Keratinocyte (primary cell): Measurements from ENCODE around the gene C20orf204. TPM values are rescaled to one million over a fixed set of nuclear protein-coding genes. Genes with fewer than 3 reads are reported as not detected.

Experiments used
- DNase-seq: peaks from one replicate; pipeline ENCODE4 v3.0.0-alpha.2; 2011; ENCODE audit warnings: low read depth, missing footprints, low spot score
- FAIRE-seq: peaks from 2 replicates; lab custom pipeline; 2011; peaks lifted over from hg19 to GRCh38; lab: Jason Lieb, UNC
- H2AFZ ChIP-seq: 2 replicates; pipeline ENCODE4 v1.6.0; 2012; ENCODE audit warnings: low read length, control low read depth, inconsistent platforms; ENCODE audit not compliant: control insufficient read depth
- H3K27ac ChIP-seq: 2 replicates; pipeline ENCODE4 v1.5.1; 2011; ENCODE audit warnings: low read length; ENCODE audit not compliant: control insufficient read depth, insufficient read depth
- H3K27me3 ChIP-seq: 3 replicates; pipeline ENCODE4 v1.6.0; 2011; ENCODE audit warnings: low read length; ENCODE audit not compliant: control insufficient read depth, insufficient read depth; ENCODE audit errors: extremely low read depth
- H3K36me3 ChIP-seq, 2 experiments: 2 replicates in 1 of 2; 3 replicates in 1 of 2; pipeline ENCODE4 v1.5.1; 2011; ENCODE audit warnings: low read length in 2 of 2, mild to moderate bottlenecking in 1 of 2; ENCODE audit not compliant: control insufficient read depth in 2 of 2, insufficient read depth in 2 of 2; ENCODE audit errors: extremely low read depth in 1 of 2
- H3K4me1 ChIP-seq: 3 replicates; pipeline ENCODE4 v1.5.1; 2011; ENCODE audit warnings: low read length; ENCODE audit not compliant: control insufficient read depth, insufficient read depth; ENCODE audit errors: extremely low read depth
- H3K4me2 ChIP-seq: 3 replicates; pipeline ENCODE4 v1.6.0; 2011; ENCODE audit warnings: low read depth, low read length; ENCODE audit not compliant: control insufficient read depth, insufficient read depth; ENCODE audit errors: extremely low read depth
- H3K4me3 ChIP-seq, 3 experiments: fragments of 200-600 bp in 1 of 3; sonication (generic) in 1 of 3; 2 replicates in 2 of 3; 3 replicates in 1 of 3; pipeline ENCODE4 v1.5.1; 2011 to 2016; ENCODE audit warnings: low read length in 3 of 3, mild to moderate bottlenecking in 3 of 3, control low read depth in 2 of 3, inconsistent platforms in 1 of 3, low read depth in 1 of 3, mixed read lengths in 1 of 3, mixed run types in 1 of 3, moderate library complexity in 1 of 3; ENCODE audit not compliant: control insufficient read depth in 2 of 3, insufficient read depth in 2 of 3; ENCODE audit errors: extremely low read depth in 1 of 3
- H3K79me2 ChIP-seq: 2 replicates; pipeline ENCODE4 v1.6.0; 2012; ENCODE audit warnings: low read length; ENCODE audit not compliant: control insufficient read depth, insufficient read depth
- H3K9ac ChIP-seq: 3 replicates; pipeline ENCODE4 v1.6.0; 2011; ENCODE audit warnings: low read length; ENCODE audit not compliant: control insufficient read depth, insufficient read depth; ENCODE audit errors: extremely low read depth
- H3K9me1 ChIP-seq: 3 replicates; pipeline ENCODE4 v1.6.0; 2011; ENCODE audit warnings: low read length; ENCODE audit not compliant: control insufficient read depth, insufficient read depth; ENCODE audit errors: extremely low read depth
- H3K9me3 ChIP-seq: 2 replicates; pipeline ENCODE4 v1.5.1; 2012; ENCODE audit warnings: low read depth, low read length; ENCODE audit not compliant: control insufficient read depth
- H4K20me1 ChIP-seq: 3 replicates; pipeline ENCODE4 v1.6.0; 2011; ENCODE audit warnings: low read length; ENCODE audit not compliant: control insufficient read depth, insufficient read depth; ENCODE audit errors: extremely low read depth
- EZH2 ChIP-seq: IDR thresholded peaks from one replicate; pipeline ENCODE4 v1.6.1; 2012; ENCODE audit warnings: inconsistent platforms, mild to moderate bottlenecking, low read length, moderate library complexity
- dilution Hi-C: fragments of 300-500 bp; cut with MboI; formaldehyde crosslinking; loops from one replicate; pipeline ENCODE4 v1.7.0; 2020; ENCODE audit warnings: low sequenced_read_pairs; ENCODE audit not compliant: extremely low pct_ligation_motif_present
- polyA plus RNA-seq, 5 experiments: library from polyadenylated mRNA; depleted of rRNA in 3 of 5; stranded (reverse) in 3 of 5; stranded (forward) in 1 of 5; unstranded in 1 of 5; fragments of >200 nt; gene quantifications; 1 replicate in 1 of 5; 2 replicates in 3 of 5; 3 replicates in 1 of 5; pipeline versions ENCODE4 v1.2.1 to v1.2.3, GENCODE V29; 2011 to 2012; ENCODE audit warnings: missing spikeins in 2 of 5, low read depth in 1 of 5, low replicate concordance in 1 of 5
- TF ChIP-seq, protein P1 (sequence below), 3 experiments: IDR thresholded peaks in 1 of 3; conservative IDR thresholded peaks in 1 of 3; optimal IDR thresholded peaks in 1 of 3; 2 replicates in 2 of 3; 3 replicates in 1 of 3; pipeline versions ENCODE3 to v1.5.1; 2011; ENCODE audit warnings: low read length in 3 of 3, mild to moderate bottlenecking in 3 of 3, moderate library complexity in 2 of 3, control low read depth in 1 of 3, inconsistent platforms in 1 of 3; ENCODE audit not compliant: insufficient read depth in 2 of 3; ENCODE audit errors: extremely low read depth in 1 of 3

The C20orf204 gene
- polyA plus RNA-seq, 1 donor (not counting 4 experiments of a cell fraction or from before 2014, with no cell fraction given): 0.08 TPM

GRCh38 chr20:64022671-64023360, 13.2 kb upstream of the C20orf204 start:
- no peak overlapping the region for H3K27ac ChIP-seq
- H3K4me1 ChIP-seq: no peaks in the 10 kb centered on the region
- TF ChIP-seq EZH2: no peak
- TF ChIP-seq, protein P1, sequence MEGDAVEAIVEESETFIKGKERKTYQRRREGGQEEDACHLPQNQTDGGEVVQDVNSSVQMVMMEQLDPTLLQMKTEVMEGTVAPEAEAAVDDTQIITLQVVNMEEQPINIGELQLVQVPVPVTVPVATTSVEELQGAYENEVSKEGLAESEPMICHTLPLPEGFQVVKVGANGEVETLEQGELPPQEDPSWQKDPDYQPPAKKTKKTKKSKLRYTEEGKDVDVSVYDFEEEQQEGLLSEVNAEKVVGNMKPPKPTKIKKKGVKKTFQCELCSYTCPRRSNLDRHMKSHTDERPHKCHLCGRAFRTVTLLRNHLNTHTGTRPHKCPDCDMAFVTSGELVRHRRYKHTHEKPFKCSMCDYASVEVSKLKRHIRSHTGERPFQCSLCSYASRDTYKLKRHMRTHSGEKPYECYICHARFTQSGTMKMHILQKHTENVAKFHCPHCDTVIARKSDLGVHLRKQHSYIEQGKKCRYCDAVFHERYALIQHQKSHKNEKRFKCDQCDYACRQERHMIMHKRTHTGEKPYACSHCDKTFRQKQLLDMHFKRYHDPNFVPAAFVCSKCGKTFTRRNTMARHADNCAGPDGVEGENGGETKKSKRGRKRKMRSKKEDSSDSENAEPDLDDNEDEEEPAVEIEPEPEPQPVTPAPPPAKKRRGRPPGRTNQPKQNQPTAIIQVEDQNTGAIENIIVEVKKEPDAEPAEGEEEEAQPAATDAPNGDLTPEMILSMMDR (optimal IDR thresholded peaks at IDR 0.05 in 1 of 3, IDR thresholded peaks at IDR 0.05 in 1 of 3, conservative IDR thresholded peaks at IDR 0.05 in 1 of 3; ENCODE audit: extremely low read depth in 1 of 3, insufficient read depth in 2 of 3, low read length in 3 of 3): no peak
- peaks cover 38 to 44% of the 10 kb centered on the region in 2 experiments for H3K36me3 ChIP-seq
- H3K4me2 ChIP-seq: no peak overlapping the region
- DNase-seq (no peak), FAIRE-seq (no peak)
- no peak overlapping the region for H2AFZ ChIP-seq
- dilution Hi-C loops: no loop called here
- no peaks in the 10 kb centered on the region for H3K9me3 ChIP-seq
- H3K4me3 ChIP-seq: no peak overlapping the region
- H3K27me3 ChIP-seq: no peaks in the 10 kb centered on the region
- H3K79me2 ChIP-seq: peaks cover 6% of the 10 kb centered on the region
- H4K20me1 ChIP-seq: no peaks in the 10 kb centered on the region
- H3K9me1 ChIP-seq: no peaks in the 10 kb centered on the region
- no peak overlapping the region for H3K9ac ChIP-seq

GRCh38 chr20:64023361-64024140, 12.4 kb upstream of the C20orf204 start:
- Histone ChIP-seq H3K4me3 (no peak overlapping the region), H3K9me3 (no peaks in the 10 kb centered on the region), H3K36me3 (peaks cover 40 to 41% of the 10 kb centered on the region in 2 experiments), H4K20me1 (no peaks in the 10 kb centered on the region), H2AFZ (no peak overlapping the region), H3K9me1 (no peaks in the 10 kb centered on the region), H3K27me3 (no peaks in the 10 kb centered on the region), H3K79me2 (peaks cover 6% of the 10 kb centered on the region), H3K4me2 (no peak overlapping the region), H3K4me1 (no peaks in the 10 kb centered on the region), H3K27ac (no peak overlapping the region), H3K9ac (no peak overlapping the region)
- TF ChIP-seq, protein P1 (optimal IDR thresholded peaks at IDR 0.05 in 1 of 3, IDR thresholded peaks at IDR 0.05 in 1 of 3, conservative IDR thresholded peaks at IDR 0.05 in 1 of 3; ENCODE audit: extremely low read depth in 1 of 3, insufficient read depth in 2 of 3, low read length in 3 of 3): no peak
- no peak for TF ChIP-seq EZH2
- no peak for FAIRE-seq
- DNase-seq: no peak
- dilution Hi-C loops: no loop called here
